ENCODE data around the gene TMPRSS4.

The TMPRSS4 gene, protein sequence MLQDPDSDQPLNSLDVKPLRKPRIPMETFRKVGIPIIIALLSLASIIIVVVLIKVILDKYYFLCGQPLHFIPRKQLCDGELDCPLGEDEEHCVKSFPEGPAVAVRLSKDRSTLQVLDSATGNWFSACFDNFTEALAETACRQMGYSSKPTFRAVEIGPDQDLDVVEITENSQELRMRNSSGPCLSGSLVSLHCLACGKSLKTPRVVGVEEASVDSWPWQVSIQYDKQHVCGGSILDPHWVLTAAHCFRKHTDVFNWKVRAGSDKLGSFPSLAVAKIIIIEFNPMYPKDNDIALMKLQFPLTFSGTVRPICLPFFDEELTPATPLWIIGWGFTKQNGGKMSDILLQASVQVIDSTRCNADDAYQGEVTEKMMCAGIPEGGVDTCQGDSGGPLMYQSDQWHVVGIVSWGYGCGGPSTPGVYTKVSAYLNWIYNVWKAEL

DNA sequence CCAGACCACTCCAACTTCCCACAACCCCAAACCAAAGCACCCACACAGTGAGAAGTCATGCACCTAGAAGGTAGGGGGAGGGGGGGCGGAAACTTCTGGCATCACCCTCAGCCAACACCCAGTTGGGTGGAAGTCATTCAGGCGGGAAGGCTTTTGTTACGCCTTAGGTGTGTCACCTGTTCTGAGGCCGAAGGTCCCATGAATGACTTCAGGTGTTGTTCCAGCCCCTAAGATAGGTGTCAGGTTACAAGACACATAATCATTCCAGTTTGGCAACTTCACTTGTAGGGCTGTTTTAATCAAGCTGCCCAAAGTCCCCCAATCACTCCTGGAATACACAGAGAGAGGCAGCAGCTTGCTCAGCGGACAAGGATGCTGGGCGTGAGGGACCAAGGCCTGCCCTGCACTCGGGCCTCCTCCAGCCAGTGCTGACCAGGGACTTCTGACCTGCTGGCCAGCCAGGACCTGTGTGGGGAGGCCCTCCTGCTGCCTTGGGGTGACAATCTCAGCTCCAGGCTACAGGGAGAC, at the start of gene TMPRSS4:
Gene TMPRSS4 (plus strand): TSS at position 325 of the 528 bp plus-strand sequence. CDS start 225 bp downstream, outside the sequence.
- FAIRE-seq, result no peak
- no peak for TF ChIP-seq POLR2A (IDR thresholded peaks at IDR 0.05; ENCODE audit: low read depth, low read length)
- no peak for DNase-seq (ENCODE audit: insufficient read length, low spot score)

DNA sequence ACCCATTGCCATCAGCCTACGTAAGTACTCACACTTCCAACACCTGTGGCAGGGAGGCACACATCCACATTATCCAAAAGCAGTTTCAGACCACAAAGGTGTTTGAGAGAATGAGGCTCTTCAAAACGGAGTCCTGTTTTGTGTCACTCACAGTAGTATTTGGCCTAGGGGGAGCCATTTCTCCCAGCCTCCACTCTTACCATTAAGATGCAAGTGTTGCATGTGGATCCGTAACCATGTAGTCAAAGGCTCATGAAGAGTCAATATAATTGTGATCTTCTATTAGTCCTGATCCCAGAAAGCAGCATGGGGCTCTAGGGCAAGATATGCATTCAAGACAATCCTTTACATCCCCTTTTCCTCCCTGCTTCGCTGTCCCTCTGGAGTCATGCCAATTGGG, 49.2 kb upstream of the TMPRSS4 start:
- no peak for TF ChIP-seq POLR2A (IDR thresholded peaks at IDR 0.05; ENCODE audit: low read depth, low read length)
- FAIRE-seq (no peak), DNase-seq (ENCODE audit: insufficient read length, low spot score) (no peak)

DNA sequence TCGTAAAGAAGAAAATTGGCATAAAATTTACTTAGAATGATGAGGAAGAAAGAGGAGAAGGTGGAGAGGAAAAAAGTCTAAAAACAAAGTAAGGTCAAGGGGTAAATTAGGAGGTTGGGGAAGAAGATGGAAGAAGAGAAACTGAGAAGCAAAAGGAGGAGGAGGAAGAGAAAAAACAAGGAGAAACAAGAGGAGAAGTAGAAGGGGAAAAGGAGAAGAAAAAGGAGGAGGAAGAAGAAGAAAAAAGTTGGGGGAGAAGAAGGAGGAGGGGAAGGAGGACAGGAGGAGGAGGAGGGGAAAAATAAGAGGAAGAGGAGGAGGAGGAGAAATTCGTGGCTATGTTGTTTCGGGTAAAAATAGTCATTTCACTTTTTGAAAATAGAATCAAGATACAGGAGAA, 48.3 kb upstream of the TMPRSS4 start:
- TF ChIP-seq POLR2A (IDR thresholded peaks at IDR 0.05; ENCODE audit: low read depth, low read length), result no peak
- FAIRE-seq (no peak), DNase-seq (ENCODE audit: insufficient read length, low spot score) (no peak)

DNA sequence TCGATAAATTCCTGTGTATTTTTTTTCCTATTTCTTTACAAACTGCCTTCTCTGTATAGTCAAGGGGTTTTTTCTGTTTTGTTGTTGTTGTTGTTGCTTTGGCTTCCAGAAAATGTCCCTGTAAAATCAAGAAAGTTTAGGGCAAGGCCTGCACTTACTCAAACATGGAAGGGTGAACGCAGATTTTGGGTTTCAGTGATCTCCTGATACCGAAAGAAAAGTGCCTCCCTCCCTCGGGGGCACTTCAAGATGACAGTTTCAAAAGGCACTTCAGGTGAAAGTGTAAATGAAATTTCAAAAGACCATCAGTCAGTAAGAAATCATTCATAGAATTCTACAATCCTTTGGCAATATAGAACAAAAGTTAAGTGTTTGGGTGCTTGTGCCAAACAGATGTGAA, 43.4 kb upstream of the TMPRSS4 start:
- no peak for TF ChIP-seq POLR2A (IDR thresholded peaks at IDR 0.05; ENCODE audit: low read depth, low read length)
- no peak for FAIRE-seq
- no peak for DNase-seq (ENCODE audit: insufficient read length, low spot score)

DNA sequence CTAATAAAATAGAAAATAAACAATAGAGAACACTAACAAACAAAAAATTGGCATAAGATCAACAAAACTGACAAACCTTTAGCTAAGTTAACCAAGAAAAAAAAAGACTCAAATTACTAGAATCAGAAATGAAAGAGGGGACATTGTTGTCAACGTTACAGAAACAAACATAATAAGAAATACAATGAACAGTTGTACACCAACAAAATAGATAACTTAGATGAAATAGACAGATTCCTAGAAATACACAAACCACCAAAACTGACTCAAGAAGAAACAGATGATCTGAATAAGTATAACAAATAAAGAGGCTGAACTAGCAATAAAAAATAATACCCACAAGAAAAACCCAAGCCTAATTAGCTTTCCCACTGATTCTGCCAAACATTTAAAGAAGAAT, 34.7 kb upstream of the TMPRSS4 start:
- FAIRE-seq, result no peak
- no peak for DNase-seq (ENCODE audit: insufficient read length, low spot score)
- no peak for TF ChIP-seq POLR2A (IDR thresholded peaks at IDR 0.05; ENCODE audit: low read depth, low read length)

DNA sequence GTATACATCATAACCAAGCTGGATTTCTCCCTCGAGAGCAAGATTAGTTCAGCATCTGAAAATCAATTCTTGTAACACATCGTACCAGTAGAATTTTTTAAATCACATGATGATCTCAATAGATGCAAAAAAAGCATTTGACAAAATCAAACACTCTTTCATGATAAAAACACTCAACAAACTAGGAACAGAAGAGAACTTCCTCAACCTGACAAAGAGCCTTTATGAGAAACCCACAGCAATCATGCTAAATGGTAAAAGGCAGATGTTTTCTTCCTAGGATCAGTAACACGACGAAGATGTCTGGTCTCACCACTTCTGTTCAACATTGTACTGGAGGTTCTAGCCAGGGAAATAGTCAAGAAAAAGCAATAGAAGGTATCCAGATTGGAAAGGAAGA, 34.1 kb upstream of the TMPRSS4 start:
- no peak for DNase-seq (ENCODE audit: insufficient read length, low spot score)
- FAIRE-seq, result no peak
- TF ChIP-seq POLR2A (IDR thresholded peaks at IDR 0.05; ENCODE audit: low read depth, low read length), result no peak

DNA sequence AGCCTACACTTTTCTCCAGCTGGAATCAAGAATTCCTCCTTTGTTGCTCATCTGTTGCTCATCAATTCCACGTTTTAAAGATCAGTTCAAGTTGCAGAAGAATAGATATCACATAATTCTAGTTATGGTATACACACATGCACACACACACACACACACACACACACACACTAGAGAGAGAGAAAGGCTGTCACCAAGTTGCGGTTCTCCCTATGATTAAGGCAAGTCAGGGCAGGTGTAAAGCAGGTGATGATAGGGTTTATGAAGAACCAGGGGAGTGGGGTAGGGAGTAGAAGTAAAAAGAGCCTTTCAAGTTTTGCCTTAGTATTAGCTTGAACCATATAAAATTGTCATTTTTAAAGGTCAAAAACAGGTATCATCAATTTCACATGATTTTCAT, 31.7 kb upstream of the TMPRSS4 start:
- DNase-seq (ENCODE audit: insufficient read length, low spot score) (no peak), FAIRE-seq (no peak)
- no peak for TF ChIP-seq POLR2A (IDR thresholded peaks at IDR 0.05; ENCODE audit: low read depth, low read length)

DNA sequence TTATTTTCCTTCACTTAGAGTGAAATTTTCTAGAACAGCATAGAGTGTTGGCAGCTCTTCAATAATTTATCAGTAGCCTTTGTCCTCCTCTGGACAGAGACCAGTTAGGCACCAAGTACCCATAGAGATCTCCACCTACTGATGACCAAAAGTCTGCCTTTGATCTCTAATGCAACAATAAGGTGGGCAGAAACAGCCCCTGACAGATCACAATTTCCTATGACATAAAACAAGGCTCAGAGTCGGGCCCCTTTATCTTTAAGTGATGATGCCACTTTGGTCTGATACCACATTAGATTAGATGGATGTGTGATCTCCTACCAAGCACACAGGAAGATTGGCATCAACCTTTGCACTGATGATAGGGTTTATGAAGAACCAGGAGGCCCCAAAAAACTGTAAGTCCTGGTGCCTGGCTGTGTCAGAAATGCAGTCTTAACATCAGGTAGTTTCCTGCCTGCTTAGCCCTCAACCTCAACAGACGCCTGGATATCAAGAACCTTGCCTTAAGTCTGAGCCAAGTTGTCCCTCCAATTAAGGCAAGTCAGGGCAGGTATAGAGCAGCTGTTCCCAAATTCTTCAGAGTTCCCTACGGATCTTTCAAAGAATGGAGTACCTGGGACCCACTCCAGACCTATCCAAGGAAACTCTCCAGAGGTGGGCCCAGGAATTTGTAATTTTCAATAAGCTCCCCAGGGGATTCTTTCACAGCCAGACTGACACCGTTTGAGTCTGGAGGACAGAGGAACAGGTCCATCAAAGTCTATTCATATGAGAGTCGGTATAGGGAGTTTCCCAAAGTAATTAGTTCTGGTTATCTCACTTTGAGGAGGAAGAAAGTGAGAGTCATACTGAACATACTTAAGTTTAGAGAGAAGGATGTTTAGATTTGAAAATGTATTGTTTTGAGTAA, 30.6 kb upstream of the TMPRSS4 start:
- FAIRE-seq, result no peak
- DNase-seq (ENCODE audit: insufficient read length, low spot score), result no peak
- TF ChIP-seq POLR2A (IDR thresholded peaks at IDR 0.05; ENCODE audit: low read depth, low read length), result no peak

DNA sequence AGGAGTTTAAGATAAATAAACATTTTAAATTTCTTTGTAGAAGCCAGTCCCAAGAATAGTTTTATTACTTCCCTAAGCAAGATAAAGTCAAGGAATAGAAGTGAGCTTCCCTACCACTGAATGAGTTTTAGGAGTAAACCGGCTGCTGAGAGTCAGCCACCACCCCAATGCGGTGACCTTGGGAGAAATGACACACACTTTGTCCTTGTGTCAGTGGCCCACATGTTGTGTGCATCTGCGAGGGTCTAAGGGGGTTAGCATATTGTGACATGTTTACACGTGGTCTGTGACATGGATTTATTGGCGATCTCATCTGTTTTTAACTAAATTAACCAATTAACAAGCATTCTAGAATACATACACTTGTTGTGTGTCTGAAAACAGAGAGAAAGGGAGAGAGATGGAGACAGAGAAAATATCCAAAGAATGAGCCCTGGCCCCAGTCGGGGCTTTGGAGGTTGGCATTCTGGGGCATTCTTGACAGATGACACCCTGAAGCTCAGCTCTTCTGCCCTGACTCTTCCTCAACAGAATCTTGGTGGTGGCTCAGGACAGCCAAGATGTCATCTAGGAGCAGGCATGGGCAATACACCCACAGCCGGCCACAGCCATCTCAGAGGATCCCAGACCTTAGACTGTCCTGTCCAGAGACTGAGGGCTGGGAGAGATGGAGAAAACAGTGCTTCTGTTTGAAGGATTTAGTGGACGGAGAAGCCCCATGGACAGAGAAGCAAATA, 29.7 kb upstream of the TMPRSS4 start:
- DNase-seq (ENCODE audit: insufficient read length, low spot score) (no peak), FAIRE-seq (no peak)
- TF ChIP-seq POLR2A (IDR thresholded peaks at IDR 0.05; ENCODE audit: low read depth, low read length), result no peak

DNA sequence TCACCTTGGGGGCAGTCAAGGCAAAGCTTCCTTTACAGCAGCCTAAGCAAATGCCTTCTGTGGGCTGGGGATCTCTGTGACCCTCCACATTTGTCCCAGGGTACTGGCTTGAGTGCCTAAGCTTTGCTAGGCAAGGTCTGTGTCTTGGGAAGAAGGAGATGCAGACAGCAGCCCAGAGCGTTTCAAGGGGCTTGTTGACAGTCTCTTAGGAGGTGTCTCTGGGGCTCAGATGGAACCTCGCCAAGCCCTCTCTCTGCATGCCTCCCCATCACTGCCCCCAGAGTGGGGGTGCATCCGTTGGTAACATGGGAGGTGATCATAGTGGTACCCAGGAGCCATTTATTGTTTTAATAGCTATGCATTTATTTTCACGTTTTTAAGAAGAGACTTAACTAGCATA, 29.1 kb upstream of the TMPRSS4 start:
- FAIRE-seq (no peak), DNase-seq (ENCODE audit: insufficient read length, low spot score) (no peak)
- TF ChIP-seq POLR2A (IDR thresholded peaks at IDR 0.05; ENCODE audit: low read depth, low read length), result no peak

DNA sequence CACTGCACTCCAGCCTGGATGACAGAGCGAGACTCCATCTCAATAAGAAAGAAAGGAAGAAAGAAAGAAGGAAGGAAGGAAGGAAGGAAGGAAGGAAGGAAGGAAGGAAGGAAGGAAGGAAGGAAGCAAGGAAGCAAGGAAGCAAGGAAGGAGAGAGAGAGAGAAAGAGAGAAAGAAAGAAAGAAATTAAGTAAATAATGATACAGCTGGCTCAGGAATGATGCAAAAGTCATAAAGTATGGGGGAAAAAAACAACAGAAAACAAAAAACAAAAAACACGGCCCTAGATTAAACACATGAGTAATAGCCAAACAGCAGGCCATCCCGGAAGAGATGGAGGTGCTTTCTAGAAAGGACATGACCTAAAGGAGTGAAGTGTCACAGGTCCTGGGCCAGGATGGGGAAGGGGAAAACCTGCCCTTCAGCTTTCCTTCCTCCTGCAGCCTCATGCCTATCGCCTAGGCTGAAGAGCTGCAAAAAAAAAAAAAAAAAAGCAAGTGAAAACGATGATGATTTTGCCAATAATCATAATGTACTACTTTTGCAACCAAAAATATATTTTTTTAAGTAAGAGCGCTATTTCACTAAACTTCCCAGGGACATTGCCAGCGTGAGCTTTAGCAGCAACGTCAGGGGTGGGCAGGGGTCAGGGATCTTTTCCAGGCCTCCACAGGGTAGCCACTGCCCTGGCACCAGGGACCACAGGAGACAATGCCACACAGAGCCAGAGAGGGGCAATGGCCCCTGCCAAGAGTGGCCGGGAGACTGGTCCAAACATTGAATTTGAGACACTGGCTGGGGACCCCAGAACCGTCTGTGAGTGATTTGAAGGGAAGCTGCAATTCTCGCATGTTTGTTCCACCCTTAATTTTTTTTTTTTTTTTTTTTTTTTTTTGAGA, 28.2 kb upstream of the TMPRSS4 start:
- no peak for TF ChIP-seq POLR2A (IDR thresholded peaks at IDR 0.05; ENCODE audit: low read depth, low read length)
- FAIRE-seq (no peak), DNase-seq (ENCODE audit: insufficient read length, low spot score) (no peak)

DNA sequence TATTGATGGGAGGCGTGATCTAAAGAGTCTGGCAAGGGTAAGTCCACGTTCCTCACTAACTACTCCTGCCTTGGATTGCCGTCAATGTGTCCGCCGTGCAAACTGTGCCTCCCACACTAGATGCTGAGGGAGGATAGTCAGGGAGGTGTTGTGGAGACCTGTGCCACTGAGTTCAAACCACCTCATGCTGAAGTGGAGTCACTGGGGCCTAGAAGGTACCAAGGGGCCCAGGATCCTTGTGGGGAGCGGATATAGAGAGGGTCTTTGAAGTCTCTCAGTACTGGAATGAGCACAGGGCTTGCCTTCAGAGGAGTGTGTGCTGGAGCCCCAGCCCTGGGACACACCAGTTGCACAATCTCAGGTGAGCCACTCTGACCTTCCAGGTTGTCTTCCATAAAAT, 27.1 kb upstream of the TMPRSS4 start:
- TF ChIP-seq POLR2A (IDR thresholded peaks at IDR 0.05; ENCODE audit: low read depth, low read length), result no peak
- no peak for FAIRE-seq
- DNase-seq (ENCODE audit: insufficient read length, low spot score), result no peak
